Testis (tissue), 3 donors: Measurements from ENCODE around the gene EIF4EBP3. TPM values are rescaled to one million over a fixed set of nuclear protein-coding genes. Genes with fewer than 3 reads are reported as not detected.

Experiments used
- DNase-seq: peaks from one replicate; pipeline ENCODE4 v3.0.0-alpha.2; 2019
- H3K27ac ChIP-seq, 2 donors: fragments of 200-600 bp; sonication (generic); one replicate each; pipeline ENCODE4 v1.5.1; 2019
- H3K27me3 ChIP-seq: fragments of 200-600 bp; sonication (generic); one replicate; pipeline ENCODE4 v1.5.1; 2019
- H3K36me3 ChIP-seq: fragments of 200-600 bp; sonication (generic); one replicate; pipeline ENCODE4 v1.5.1; 2017; ENCODE audit warnings: low read depth; ENCODE audit errors: missing control alignments
- H3K4me1 ChIP-seq: fragments of 200-600 bp; sonication (generic); one replicate; pipeline ENCODE4 v1.5.1; 2019
- H3K4me3 ChIP-seq, 2 donors: fragments of 200-600 bp; sonication (generic); one replicate each; pipeline ENCODE4 v1.5.1; 2017 to 2019
- H3K9me3 ChIP-seq: fragments of 200-600 bp; sonication (generic); one replicate; pipeline ENCODE4 v1.5.1; 2017
- POLR2A ChIP-seq: fragments of 450-650 bp; IDR thresholded peaks from one replicate; pipeline ENCODE4 v1.6.1; 2017; ENCODE audit warnings: antibody characterized with exemption, mild to moderate bottlenecking, moderate library complexity
- WGBS, 2 donors: methylation state at CpG; one replicate each; pipeline ENCODE4 v1.1.5; 2018; 5-methylcytosine and 5-hydroxymethylcytosine counted together
- intact Hi-C: fragments of 100-400 bp; cut with DNase I; formaldehyde crosslinking; loops from one replicate; pipeline ENCODE4 v1.15.1; 2023; ENCODE audit warnings: low total_unique reads
- polyA plus RNA-seq: library from polyadenylated mRNA; stranded (reverse); fragments of 350-450 nt; fragmentation: Illumina TruSeq; extraction: RNeasy Lipid Tissue Mini Kit (QIAGEN cat#74804); gene quantifications from one replicate; pipeline ENCODE4 v1.2.3, GENCODE V29; 2014; ENCODE audit warnings: low read depth, low replicate concordance; ENCODE audit not compliant: insufficient read depth
- total RNA-seq, 2 donors: library from RNA; depleted of rRNA; stranded (reverse); fragments of >200 nt; gene quantifications; one replicate each; pipeline ENCODE4 v1.2.3, GENCODE V29; 2016
- TF ChIP-seq, protein P1 (sequence below), 3 experiments: fragments of 450-650 bp in 2 of 3; fragments of 200-600 bp in 1 of 3; sonication (generic) in 1 of 3; IDR thresholded peaks; one replicate each; pipeline ENCODE4 v1.5.1; 2016 to 2019; ENCODE audit warnings: antibody characterized with exemption in 3 of 3, mild to moderate bottlenecking in 2 of 3, moderate library complexity in 1 of 3

The EIF4EBP3 gene
- total and polyA plus RNA-seq, 3 donors from 2014 or later = 11.7 to 47.3 (median 14.0) TPM

DNA sequence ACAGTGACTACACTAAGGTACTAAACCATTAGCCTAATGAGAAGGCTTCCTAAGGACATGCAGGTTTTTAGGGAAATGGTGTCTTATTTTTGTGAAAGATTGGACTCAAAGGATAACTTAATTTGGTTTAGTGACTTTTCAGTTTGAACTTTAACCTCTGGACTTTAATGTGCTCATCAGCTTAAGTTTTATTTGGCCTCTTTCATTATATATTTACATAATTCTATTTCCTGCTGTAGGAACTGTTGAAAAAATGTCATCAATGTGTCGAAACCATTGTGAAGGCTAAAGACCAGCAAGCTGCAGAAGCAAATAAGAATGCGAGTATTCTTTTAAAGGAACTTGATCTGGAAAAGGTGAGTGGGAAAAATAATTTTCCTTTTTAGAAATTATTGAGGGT lies 34.3 kb upstream of the EIF4EBP3 start:
- intact Hi-C loops = no loop called here
- Histone ChIP-seq H3K27me3 (no peaks in the 10 kb centered on the region), H3K4me3 (no peak overlapping the region), H3K4me1 (no peaks in the 10 kb centered on the region), H3K9me3 (no peaks in the 10 kb centered on the region), H3K27ac (no peak overlapping the region), H3K36me3 (no peaks in the 10 kb centered on the region)
- DNase-seq = no peak
- WGBS, 2 donors = 95 to 100% methylated on average over 2 of the region's 2 CpGs
- TF ChIP-seq, protein P1, sequence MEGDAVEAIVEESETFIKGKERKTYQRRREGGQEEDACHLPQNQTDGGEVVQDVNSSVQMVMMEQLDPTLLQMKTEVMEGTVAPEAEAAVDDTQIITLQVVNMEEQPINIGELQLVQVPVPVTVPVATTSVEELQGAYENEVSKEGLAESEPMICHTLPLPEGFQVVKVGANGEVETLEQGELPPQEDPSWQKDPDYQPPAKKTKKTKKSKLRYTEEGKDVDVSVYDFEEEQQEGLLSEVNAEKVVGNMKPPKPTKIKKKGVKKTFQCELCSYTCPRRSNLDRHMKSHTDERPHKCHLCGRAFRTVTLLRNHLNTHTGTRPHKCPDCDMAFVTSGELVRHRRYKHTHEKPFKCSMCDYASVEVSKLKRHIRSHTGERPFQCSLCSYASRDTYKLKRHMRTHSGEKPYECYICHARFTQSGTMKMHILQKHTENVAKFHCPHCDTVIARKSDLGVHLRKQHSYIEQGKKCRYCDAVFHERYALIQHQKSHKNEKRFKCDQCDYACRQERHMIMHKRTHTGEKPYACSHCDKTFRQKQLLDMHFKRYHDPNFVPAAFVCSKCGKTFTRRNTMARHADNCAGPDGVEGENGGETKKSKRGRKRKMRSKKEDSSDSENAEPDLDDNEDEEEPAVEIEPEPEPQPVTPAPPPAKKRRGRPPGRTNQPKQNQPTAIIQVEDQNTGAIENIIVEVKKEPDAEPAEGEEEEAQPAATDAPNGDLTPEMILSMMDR (IDR thresholded peaks at IDR 0.05) = no peak
- no peak for TF ChIP-seq POLR2A

DNA sequence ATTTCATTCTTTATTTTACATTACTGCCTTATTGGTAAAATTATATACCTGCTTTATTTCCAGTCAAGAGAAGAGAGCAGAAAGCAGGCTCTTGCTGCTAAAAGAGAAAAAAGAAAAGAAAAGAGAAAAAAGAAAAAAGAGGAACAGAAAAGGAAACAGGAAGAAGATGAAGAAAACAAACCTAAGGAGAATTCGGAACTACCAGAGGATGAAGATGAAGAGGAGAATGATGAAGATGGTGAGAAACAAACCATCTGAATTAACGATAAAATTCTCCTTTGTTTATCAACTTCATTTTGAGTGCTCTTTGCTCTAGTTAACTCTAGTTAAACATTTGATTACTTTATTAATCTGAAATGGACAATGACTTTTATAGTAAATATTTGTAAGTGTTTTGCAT lies 23.5 kb upstream of the EIF4EBP3 start:
- Histone ChIP-seq H3K27ac (no peak overlapping the region), H3K4me3 (no peak overlapping the region), H3K36me3 (no peaks in the 10 kb centered on the region), H3K4me1 (no peaks in the 10 kb centered on the region), H3K27me3 (no peaks in the 10 kb centered on the region), H3K9me3 (no peaks in the 10 kb centered on the region)
- no peak for DNase-seq
- TF ChIP-seq POLR2A = no peak
- TF ChIP-seq, protein P1 (IDR thresholded peaks at IDR 0.05) = no peak
- WGBS, 2 donors = 88 to 89% methylated on average over 2 of the region's 2 CpGs
- intact Hi-C loops = no loop called here

DNA sequence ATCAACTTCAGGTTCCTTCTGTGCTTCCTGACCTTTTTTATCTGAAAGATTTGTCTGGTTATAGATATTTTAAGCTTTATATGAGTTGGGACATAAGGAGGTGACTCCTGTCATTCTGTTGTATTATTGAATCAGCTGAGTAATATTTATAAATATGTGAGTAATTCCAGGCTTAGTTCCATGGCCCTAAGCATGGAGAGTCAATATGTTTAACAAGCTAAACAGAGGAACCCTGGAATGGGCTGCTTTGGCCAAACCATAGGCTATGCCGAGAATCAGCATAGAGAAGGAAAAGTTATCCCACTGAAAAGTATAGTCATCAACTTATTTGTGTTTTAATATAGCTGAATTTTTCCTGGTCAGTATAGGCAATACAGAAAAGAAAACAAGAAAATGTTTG lies 7.2 kb upstream of the EIF4EBP3 start:
- H3K36me3 ChIP-seq = no peaks in the 10 kb centered on the region
- no peaks in the 10 kb centered on the region for H3K27me3 ChIP-seq
- no peak overlapping the region for H3K27ac ChIP-seq
- no peaks in the 10 kb centered on the region for H3K4me1 ChIP-seq
- WGBS, 2 donors = 92 to 97% methylated on average over 1 of the region's 1 CpG
- intact Hi-C loops = loop anchor here (10.0 kb wide), 1 partner anchor 95 kb away; the partner anchor contains the start of genes CD14 and TMCO6
- DNase-seq = no peak
- H3K4me3 ChIP-seq = no peak overlapping the region
- TF ChIP-seq POLR2A = no peak
- TF ChIP-seq, protein P1 (IDR thresholded peaks at IDR 0.05) = no peak
- no peaks in the 10 kb centered on the region for H3K9me3 ChIP-seq

DNA sequence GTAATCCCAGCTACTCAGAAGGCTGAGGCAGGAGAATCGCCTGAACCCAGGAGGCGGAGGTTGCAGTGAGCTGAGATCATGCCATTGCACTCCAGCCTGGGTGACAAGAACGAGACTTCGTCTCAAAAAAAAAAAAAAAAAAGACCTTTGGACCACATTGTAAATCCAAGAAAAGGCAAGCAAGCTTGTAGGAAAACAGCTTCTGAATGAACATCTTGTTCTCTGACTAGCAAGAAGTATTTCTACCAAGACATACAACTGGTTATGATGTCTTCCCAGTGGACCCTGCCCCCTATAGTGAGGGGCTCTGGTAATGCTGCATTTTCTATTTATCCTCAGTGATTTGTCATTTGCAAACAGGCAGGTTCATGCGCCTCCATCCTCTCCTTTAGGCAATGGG lies 4.5 kb upstream of the EIF4EBP3 start:
- Histone ChIP-seq H3K4me1 (peaks cover 14% of the 10 kb centered on the region), H3K9me3 (no peaks in the 10 kb centered on the region), H3K36me3 (no peaks in the 10 kb centered on the region), H3K27ac (no peak overlapping the region), H3K4me3 (no peak overlapping the region), H3K27me3 (no peaks in the 10 kb centered on the region)
- intact Hi-C loops = loop anchor here (10.0 kb wide), 1 partner anchor 92 kb away; the partner anchor contains the start of genes CD14 and TMCO6
- TF ChIP-seq, protein P1 (IDR thresholded peaks at IDR 0.05) = no peak
- no peak for TF ChIP-seq POLR2A
- no peak for DNase-seq
- WGBS, 2 donors = 91 to 92% methylated on average over 5 of the region's 5 CpGs

DNA sequence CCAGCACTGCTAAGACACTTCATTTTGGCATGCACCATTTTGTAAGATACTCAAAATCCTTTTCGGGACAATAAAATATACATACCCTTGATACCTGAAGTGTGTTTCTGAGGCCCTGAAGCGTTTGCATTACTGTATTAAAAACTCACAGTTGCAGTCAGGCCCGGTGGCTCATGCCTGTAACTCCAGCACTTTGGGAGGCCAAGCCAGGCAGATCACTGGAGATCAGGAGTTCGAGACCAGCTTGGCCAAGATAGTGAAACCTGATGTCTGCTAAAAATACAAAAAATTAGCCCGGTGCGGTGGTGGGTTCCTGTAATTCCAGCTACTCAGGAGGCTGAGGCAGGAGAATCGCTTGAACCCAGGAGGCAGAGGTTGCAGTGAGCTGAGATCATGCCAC lies 2.5 kb upstream of the EIF4EBP3 start:
- Histone ChIP-seq H3K9me3 (no peaks in the 10 kb centered on the region), H3K4me3 (no peak overlapping the region), H3K4me1 (peaks cover 34% of the 10 kb centered on the region), H3K27me3 (no peaks in the 10 kb centered on the region), H3K27ac (no peak overlapping the region), H3K36me3 (no peaks in the 10 kb centered on the region)
- intact Hi-C loops = loop anchor here (10.0 kb wide), 1 partner anchor 90 kb away; the partner anchor contains the start of genes CD14 and TMCO6
- no peak for DNase-seq
- TF ChIP-seq, protein P1 (IDR thresholded peaks at IDR 0.05) = no peak
- no peak for TF ChIP-seq POLR2A
- 94 to 95% methylated on average over 7 of the region's 7 CpGs for WGBS, 2 donors
